ENCODE data around the gene RUNX1. TPM values are rescaled to one million over a fixed set of nuclear protein-coding genes. Genes with fewer than 3 reads are reported as not detected.

Gene RUNX1
- total and polyA plus RNA-seq, 5 experiments from 2014 or later: 13.1 to 69.0 (median 22.6) TPM

GRCh38 chr21:34779860-34780259, 269.2 kb downstream of the RUNX1 start:
- Mint-ChIP-seq H3K4me3 (no peak overlapping the region), H3K36me3 (peaks cover 0 to 7% (median 0%) of the 10 kb centered on the region in 3 donors), H3K27ac (no peak overlapping the region), H3K4me1 (no peaks in the 10 kb centered on the region), H3K9me3 (peaks cover 0 to 9% (median 2%) of the 10 kb centered on the region in 9 donors), H3K27me3 (peaks cover 0 to 23% (median 5%) of the 10 kb centered on the region in 5 donors)
- DNase-seq (no peak), ATAC-seq (no peak)
- POLR2A ChIA-PET: no interaction called here

DNA sequence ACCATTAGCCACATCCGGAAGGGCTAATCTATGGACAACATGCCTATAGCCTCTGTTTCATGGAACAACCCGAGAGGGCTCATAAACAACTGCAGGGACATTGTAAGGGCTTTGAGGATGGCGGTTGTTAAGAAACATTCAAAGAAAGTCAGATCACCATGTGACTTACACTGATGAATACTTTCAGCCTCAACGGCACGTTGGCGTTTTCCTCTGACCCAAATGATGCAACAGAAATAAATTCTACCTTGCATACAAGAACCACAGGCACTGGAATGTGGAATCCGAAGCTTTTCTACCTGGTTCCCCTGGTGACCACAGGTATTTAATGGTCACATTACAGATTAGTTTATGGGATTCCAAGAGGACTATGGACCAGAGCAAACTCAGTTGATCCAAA, 273.3 kb downstream of the RUNX1 start:
- no peaks in the 10 kb centered on the region for H3K4me1 Mint-ChIP-seq
- POLR2A ChIA-PET: no interaction called here
- H3K27me3 Mint-ChIP-seq: peaks cover 0 to 23% (median 9%) of the 10 kb centered on the region in 5 donors
- H3K4me3 Mint-ChIP-seq: no peak overlapping the region
- H3K36me3 Mint-ChIP-seq: peaks cover 0 to 7% (median 0%) of the 10 kb centered on the region in 3 donors
- ATAC-seq (no peak), DNase-seq (no peak)
- H3K27ac Mint-ChIP-seq: no peak overlapping the region
- H3K9me3 Mint-ChIP-seq: peaks cover 0 to 9% (median 2%) of the 10 kb centered on the region in 9 donors

GRCh38 chr21:34774750-34775149, 274.4 kb downstream of the RUNX1 start:
- Mint-ChIP-seq H3K27me3 (peaks cover 0 to 23% (median 7%) of the 10 kb centered on the region in 5 donors), H3K36me3 (no peaks in the 10 kb centered on the region), H3K4me3 (no peak overlapping the region), H3K27ac (no peak overlapping the region), H3K4me1 (no peaks in the 10 kb centered on the region), H3K9me3 (peaks cover 0 to 2% (median 0%) of the 10 kb centered on the region in 9 donors)
- no peak for ATAC-seq
- no peak for DNase-seq
- POLR2A ChIA-PET: no interaction called here

- no peak overlapping the region for H3K4me3 Mint-ChIP-seq
- ATAC-seq (no peak), DNase-seq (no peak)
- H3K4me1 Mint-ChIP-seq: no peaks in the 10 kb centered on the region
- POLR2A ChIA-PET: no interaction called here
- H3K9me3 Mint-ChIP-seq: peaks cover 0 to 2% (median 0%) of the 10 kb centered on the region in 9 donors
- peaks cover 0 to 7% (median 3%) of the 10 kb centered on the region in 5 donors for H3K27me3 Mint-ChIP-seq
- no peak overlapping the region for H3K27ac Mint-ChIP-seq
- no peaks in the 10 kb centered on the region for H3K36me3 Mint-ChIP-seq
Measured at GRCh38 chr21:34771512-34772028, 277.5 kb downstream of the RUNX1 start.

- Mint-ChIP-seq H3K27ac (no peak overlapping the region), H3K36me3 (no peaks in the 10 kb centered on the region), H3K4me3 (no peak overlapping the region), H3K27me3 (peaks cover 0 to 4% (median 0%) of the 10 kb centered on the region in 5 donors), H3K4me1 (no peaks in the 10 kb centered on the region), H3K9me3 (peaks cover 0 to 2% (median 0%) of the 10 kb centered on the region in 9 donors)
- DNase-seq (no peak), ATAC-seq (no peak)
- POLR2A ChIA-PET: interaction anchor here (0.6 kb wide), 1 partner anchor 277 kb away, joined by 5 read pairs; no protein-coding TSS in a partner anchor
Measured at GRCh38 chr21:34770576-34770975, 278.5 kb downstream of the RUNX1 start.

- ATAC-seq (no peak), DNase-seq (no peak)
- peaks cover 0 to 5% (median 0%) of the 10 kb centered on the region in 3 donors for H3K36me3 Mint-ChIP-seq
- H3K27ac Mint-ChIP-seq: no peak overlapping the region
- POLR2A ChIA-PET: no interaction called here
- no peak overlapping the region for H3K4me3 Mint-ChIP-seq
- peaks cover 0 to 7% (median 0%) of the 10 kb centered on the region in 9 donors for H3K9me3 Mint-ChIP-seq
- H3K4me1 Mint-ChIP-seq: no peaks in the 10 kb centered on the region
- peaks cover 0 to 2% (median 0%) of the 10 kb centered on the region in 5 donors for H3K27me3 Mint-ChIP-seq
Measured at GRCh38 chr21:34768326-34768725, 280.8 kb downstream of the RUNX1 start.

DNA sequence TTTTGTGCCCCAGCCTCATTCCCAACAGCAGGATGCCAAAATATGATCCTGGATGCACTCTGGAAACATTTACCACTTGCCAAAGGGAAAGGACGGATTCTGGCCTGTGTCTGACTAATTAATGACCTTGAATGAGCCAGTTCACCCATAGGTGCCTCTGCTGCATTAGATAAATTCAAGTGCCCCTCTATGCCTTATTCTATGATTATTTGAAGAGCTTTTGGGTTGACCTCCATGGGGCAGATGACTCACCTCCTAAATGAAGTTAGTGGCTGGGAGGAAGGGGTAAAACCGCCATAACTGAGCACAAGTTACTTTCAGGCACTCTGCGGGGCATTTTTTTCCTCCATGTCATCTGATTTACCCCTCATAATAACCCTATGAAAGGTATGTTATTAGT, 282.2 kb downstream of the RUNX1 start:
- Mint-ChIP-seq H3K9me3 (peaks cover 0 to 7% (median 0%) of the 10 kb centered on the region in 9 donors), H3K4me1 (no peaks in the 10 kb centered on the region)
- POLR2A ChIA-PET: no interaction called here

GRCh38 chr21:34765619-34766018, 283.5 kb downstream of the RUNX1 start:
- DNase-seq (no peak), ATAC-seq (no peak)
- Mint-ChIP-seq H3K36me3 (peaks cover 0 to 5% (median 0%) of the 10 kb centered on the region in 3 donors), H3K9me3 (peaks cover 0 to 7% (median 0%) of the 10 kb centered on the region in 9 donors), H3K4me1 (no peaks in the 10 kb centered on the region), H3K4me3 (no peak overlapping the region), H3K27me3 (no peaks in the 10 kb centered on the region), H3K27ac (no peak overlapping the region)
- POLR2A ChIA-PET: no interaction called here

More for the DNA sequence above, 282.2 kb downstream of the RUNX1 start:
- DNase-seq (no peak), ATAC-seq (no peak)
- Mint-ChIP-seq H3K36me3 (peaks cover 0 to 5% (median 0%) of the 10 kb centered on the region in 3 donors), H3K4me3 (no peak overlapping the region), H3K27me3 (peaks cover 0 to 2% (median 0%) of the 10 kb centered on the region in 5 donors), H3K27ac (no peak overlapping the region)

DNA sequence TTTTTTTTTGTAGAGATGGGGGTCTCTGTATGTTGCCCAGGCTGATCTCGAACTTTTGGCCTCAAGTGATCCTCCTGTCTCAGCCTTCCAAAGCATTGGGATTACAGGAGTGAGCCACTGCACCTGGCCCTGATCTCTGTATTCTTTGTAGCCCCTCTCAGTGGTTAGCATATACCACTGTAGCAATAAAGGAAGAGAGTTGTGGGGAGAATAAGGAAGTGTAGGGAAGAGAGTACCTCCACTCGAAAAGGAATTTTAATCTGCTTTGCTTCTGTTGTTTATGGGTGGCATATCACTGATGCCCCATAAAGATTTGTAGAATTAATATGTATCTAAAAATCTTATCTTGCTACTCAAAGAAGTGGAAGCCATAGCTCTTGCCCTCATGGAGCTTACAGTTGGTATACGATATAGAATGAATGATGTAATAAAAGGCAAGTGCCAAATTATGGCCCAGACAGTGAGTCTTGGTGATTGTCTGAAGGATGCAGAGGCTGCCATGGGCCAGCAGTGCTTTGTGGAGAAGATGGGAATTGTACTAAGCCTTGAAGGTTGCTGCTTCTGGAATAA, 284.3 kb downstream of the RUNX1 start:
- ATAC-seq: no peak
- POLR2A ChIA-PET: interaction anchor here (0.7 kb wide), 1 partner anchor 1722 kb away, joined by 5 read pairs; no protein-coding TSS in a partner anchor
- Mint-ChIP-seq H3K9me3 (peaks cover 0 to 7% (median 0%) of the 10 kb centered on the region in 9 donors), H3K36me3 (peaks cover 0 to 5% (median 0%) of the 10 kb centered on the region in 3 donors), H3K27ac (no peak overlapping the region), H3K27me3 (no peaks in the 10 kb centered on the region), H3K4me3 (no peak overlapping the region), H3K4me1 (no peaks in the 10 kb centered on the region)
- DNase-seq: no peak

GRCh38 chr21:34762786-34763185, 286.3 kb downstream of the RUNX1 start:
- H3K27me3 Mint-ChIP-seq: no peaks in the 10 kb centered on the region
- H3K36me3 Mint-ChIP-seq: peaks cover 0 to 5% (median 0%) of the 10 kb centered on the region in 3 donors
- H3K4me3 Mint-ChIP-seq: no peak overlapping the region
- H3K27ac Mint-ChIP-seq: no peak overlapping the region
- no peaks in the 10 kb centered on the region for H3K4me1 Mint-ChIP-seq
- ATAC-seq: no peak
- no peak for DNase-seq
- peaks cover 0 to 7% (median 0%) of the 10 kb centered on the region in 9 donors for H3K9me3 Mint-ChIP-seq
- POLR2A ChIA-PET: no interaction called here

- Mint-ChIP-seq H3K36me3 (peaks cover 0 to 5% (median 0%) of the 10 kb centered on the region in 3 donors), H3K27ac (no peak overlapping the region), H3K9me3 (peaks cover 0 to 7% (median 0%) of the 10 kb centered on the region in 9 donors), H3K4me3 (no peak overlapping the region), H3K4me1 (no peaks in the 10 kb centered on the region), H3K27me3 (no peaks in the 10 kb centered on the region)
- no peak for DNase-seq
- POLR2A ChIA-PET: interaction anchor here (1.2 kb wide), 1 partner anchor 1308 kb away, joined by 3 read pairs; no protein-coding TSS in a partner anchor
- no peak for ATAC-seq
Measured at GRCh38 chr21:34761758-34762330, 287.3 kb downstream of the RUNX1 start.

DNA sequence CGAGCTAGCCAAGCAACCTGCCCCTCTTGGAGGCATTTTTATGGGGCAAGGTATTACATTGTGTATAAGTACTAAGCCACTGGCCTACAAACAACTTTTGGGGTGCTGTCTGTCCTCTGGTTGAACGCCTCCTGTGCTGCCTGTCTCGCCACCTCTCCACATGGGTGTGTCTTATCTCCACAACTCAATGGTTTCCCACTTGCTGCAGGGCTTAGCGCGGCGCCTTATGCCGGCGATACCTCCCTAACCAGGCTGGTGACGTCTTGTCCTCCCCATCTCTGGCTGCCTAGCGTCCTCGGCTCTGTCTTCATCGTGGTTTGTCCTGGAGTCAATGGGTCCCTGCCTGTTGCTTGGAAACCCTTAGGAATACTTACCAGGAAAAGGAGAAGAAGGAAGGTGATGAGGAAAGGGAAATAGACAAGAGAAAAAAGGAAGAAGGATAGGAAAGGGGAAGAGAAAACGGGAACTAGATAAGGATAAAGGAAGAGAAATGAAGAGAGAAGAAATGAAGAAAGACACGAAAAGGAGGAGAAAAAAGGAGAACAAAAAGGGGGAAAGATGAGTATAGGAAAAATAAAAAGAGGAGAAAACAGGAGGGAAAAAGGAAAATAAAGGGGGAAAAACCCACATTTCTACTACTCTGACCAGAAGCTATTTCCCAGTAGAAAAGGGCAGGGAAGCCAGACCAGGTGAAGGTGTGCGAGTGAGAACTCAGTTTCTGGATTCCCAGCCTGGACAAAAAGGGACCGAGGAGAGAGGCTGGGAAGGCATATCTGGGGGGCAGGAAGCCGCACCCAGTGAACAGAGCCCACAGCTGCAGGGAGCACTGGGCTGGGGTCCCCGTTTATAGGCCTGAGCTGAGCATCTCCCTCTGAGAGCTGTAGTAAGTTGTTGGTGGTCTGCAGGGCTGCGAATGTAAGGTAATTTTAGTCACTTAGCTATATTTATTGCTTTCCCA, 294.1 kb downstream of the RUNX1 start:
- DNase-seq (no peak), ATAC-seq (no peak)
- no peaks in the 10 kb centered on the region for H3K4me1 Mint-ChIP-seq
- H3K27me3 Mint-ChIP-seq: peaks cover 9 to 45% (median 16%) of the 10 kb centered on the region in 5 donors
- POLR2A ChIA-PET: no interaction called here
- no peaks in the 10 kb centered on the region for H3K36me3 Mint-ChIP-seq
- H3K4me3 Mint-ChIP-seq: no peak overlapping the region
- no peaks in the 10 kb centered on the region for H3K9me3 Mint-ChIP-seq
- H3K27ac Mint-ChIP-seq: no peak overlapping the region

Data from naive thymus-derived CD8-positive, alpha-beta T cell (primary cell).